DOHH2 (cell line): Measurements from ENCODE around the gene RBM23.
"Not testable (repeated sequence)": the region's sequence is repeated elsewhere in the genome, so short reads cannot be mapped to it uniquely, and the experiment has no call there.

Experiments
- H3F3A ChIP-seq: fragments of 200-600 bp; sonication (generic), shearing (Covaris generic); 2 replicates; pipeline ENCODE4 v1.6.0; 2016; ENCODE audit warnings: antibody characterized with exemption, mild to moderate bottlenecking; ENCODE audit not compliant: control insufficient read depth, insufficient read depth
- H3K27ac ChIP-seq: fragments of 200-600 bp; sonication (generic); 2 replicates; pipeline ENCODE4 v1.5.1; 2014; ENCODE audit warnings: low read depth, mild to moderate bottlenecking, low read length, moderate library complexity
- H3K27me3 ChIP-seq: fragments of 200-600 bp; sonication (generic); 2 replicates; pipeline ENCODE4 v1.6.1; 2014; ENCODE audit warnings: mild to moderate bottlenecking, low read length, mixed read lengths; ENCODE audit not compliant: control insufficient read depth
- H3K36me3 ChIP-seq: fragments of 200-600 bp; sonication (generic); 2 replicates; pipeline ENCODE4 v1.6.1; 2014; ENCODE audit warnings: mild to moderate bottlenecking, low read length, moderate library complexity, mixed read lengths; ENCODE audit not compliant: control insufficient read depth
- H3K4me1 ChIP-seq: fragments of 200-600 bp; sonication (generic); 2 replicates; pipeline ENCODE4 v1.6.1; 2014; ENCODE audit warnings: mild to moderate bottlenecking, low read length, mixed read lengths; ENCODE audit not compliant: control insufficient read depth
- H3K4me2 ChIP-seq: fragments of 200-600 bp; sonication (generic); 2 replicates; pipeline ENCODE4 v1.6.0; 2014; ENCODE audit warnings: mild to moderate bottlenecking, low read length, moderate library complexity
- H3K4me3 ChIP-seq: fragments of 200-600 bp; sonication (generic); 2 replicates; pipeline ENCODE4 v1.5.1; 2014; ENCODE audit warnings: mild to moderate bottlenecking, low read length, mixed read lengths
- H3K79me2 ChIP-seq: fragments of 200-600 bp; sonication (generic); 2 replicates; pipeline ENCODE4 v1.6.1; 2014; ENCODE audit warnings: mild to moderate bottlenecking, low read length, mixed read lengths; ENCODE audit not compliant: control insufficient read depth
- H3K9me2 ChIP-seq: fragments of 200-600 bp; sonication (generic); replicated peaks from 2 replicates; pipeline ENCODE4 v1.6.1; 2014; ENCODE audit warnings: mild to moderate bottlenecking, low read length, mixed read lengths; ENCODE audit not compliant: control insufficient read depth
- H3K9me3 ChIP-seq: fragments of 200-600 bp; sonication (generic); 2 replicates; pipeline ENCODE4 v1.6.1; 2014; ENCODE audit warnings: antibody characterized with exemption, low read length, mixed read lengths; ENCODE audit not compliant: control insufficient read depth, insufficient read depth
- H4K20me1 ChIP-seq: fragments of 200-600 bp; sonication (generic); 2 replicates; pipeline ENCODE4 v1.6.0; 2014; ENCODE audit warnings: low read depth, mild to moderate bottlenecking, antibody characterized with exemption, low read length, moderate library complexity; ENCODE audit not compliant: control insufficient read depth, insufficient read depth
- CTCF ChIP-seq: fragments of 200-600 bp; sonication (generic); IDR thresholded peaks from one replicate; pipeline ENCODE4 v1.5.1; 2014; ENCODE audit warnings: antibody characterized with exemption, mild to moderate bottlenecking, low read depth, low read length; ENCODE audit not compliant: poor library complexity, severe bottlenecking
- EZH2phosphoT487 ChIP-seq: fragments of 200-600 bp; sonication (generic); IDR thresholded peaks from 2 replicates; pipeline ENCODE4 v1.6.1; 2017; ENCODE audit warnings: borderline replicate concordance, mild to moderate bottlenecking, antibody characterized with exemption, low read length, moderate library complexity, mixed read lengths

Gene RBM23

GRCh38 chr14:22856428-22856827, 62.5 kb downstream of the RBM23 start:
- Histone ChIP-seq H3K9me2 (no peaks in the 10 kb centered on the region), H3K27ac (no peak overlapping the region), H3K36me3 (no peaks in the 10 kb centered on the region), H3K27me3 (no peaks in the 10 kb centered on the region), H3K4me3 (no peak overlapping the region), H3K79me2 (no peaks in the 10 kb centered on the region), H3K4me1 (peaks cover 11% of the 10 kb centered on the region), H3K4me2 (no peak overlapping the region), H4K20me1 (no peaks in the 10 kb centered on the region), H3F3A (peaks cover 8% of the 10 kb centered on the region), H3K9me3 (no peaks in the 10 kb centered on the region)
- TF ChIP-seq CTCF (no peak), EZH2phosphoT487 (no peak)

- H3F3A ChIP-seq: peaks cover 8% of the 10 kb centered on the region
- TF ChIP-seq EZH2phosphoT487: no peak
- no peak for TF ChIP-seq CTCF
- no peaks in the 10 kb centered on the region for H3K27me3 ChIP-seq
- H3K9me2 ChIP-seq: no peaks in the 10 kb centered on the region
- H3K4me1 ChIP-seq: peaks cover 13% of the 10 kb centered on the region
- H3K9me3 ChIP-seq: no peaks in the 10 kb centered on the region
- H3K27ac ChIP-seq: no peak overlapping the region
- H3K79me2 ChIP-seq: no peaks in the 10 kb centered on the region
- no peaks in the 10 kb centered on the region for H3K36me3 ChIP-seq
- no peak overlapping the region for H3K4me3 ChIP-seq
- H3K4me2 ChIP-seq: no peak overlapping the region
- no peaks in the 10 kb centered on the region for H4K20me1 ChIP-seq
Measured at GRCh38 chr14:22854963-22855724, 63.8 kb downstream of the RBM23 start.

- not testable (repeated sequence) for H3K27ac ChIP-seq, H3K9me3 ChIP-seq, H3K4me3 ChIP-seq, H3K9me2 ChIP-seq, H3K4me2 ChIP-seq, H3K36me3 ChIP-seq, H3F3A ChIP-seq, H3K79me2 ChIP-seq, H4K20me1 ChIP-seq, H3K27me3 ChIP-seq
- peaks cover 13% of the 10 kb centered on the region for H3K4me1 ChIP-seq
Measured at GRCh38 chr14:22854296-22854695, 64.7 kb downstream of the RBM23 start.

GRCh38 chr14:22852940-22853767, 65.8 kb downstream of the RBM23 start:
- Histone ChIP-seq H3K4me3 (peak overlapping the region; percentile 72), H4K20me1 (no peaks in the 10 kb centered on the region), H3K79me2 (no peaks in the 10 kb centered on the region), H3K36me3 (no peaks in the 10 kb centered on the region), H3K4me1 (peaks cover 13% of the 10 kb centered on the region), H3K27me3 (no peaks in the 10 kb centered on the region), H3F3A (peaks cover 8% of the 10 kb centered on the region), H3K27ac (no peak overlapping the region), H3K9me3 (no peaks in the 10 kb centered on the region), H3K4me2 (peak overlapping the region; percentile 73), H3K9me2 (no peaks in the 10 kb centered on the region)
- peak; percentile 96 for TF ChIP-seq CTCF
- no peak for TF ChIP-seq EZH2phosphoT487
